Trophoblast cell (in vitro differentiated cells and primary cell): ENCODE data around the gene GLRA3.

Source experiments
- DNase-seq, 2 donors: peaks; one replicate each; pipeline ENCODE4 v3.0.0-alpha.2; 2016
- H2AFZ ChIP-seq: 2 replicates; pipeline ENCODE4 v1.6.1; 2013; ENCODE audit warnings: low read length, moderate library complexity, mild to moderate bottlenecking; ENCODE audit not compliant: insufficient read depth, poor library complexity
- H2AK5ac ChIP-seq: 2 replicates; pipeline ENCODE4 v1.6.1; 2013; ENCODE audit warnings: mild to moderate bottlenecking, low read length
- H2BK120ac ChIP-seq: 2 replicates; pipeline ENCODE4 v1.6.1; 2013; ENCODE audit warnings: low read length, mild to moderate bottlenecking, moderate library complexity; ENCODE audit not compliant: insufficient read depth, poor library complexity
- H2BK12ac ChIP-seq: 2 replicates; pipeline ENCODE4 v1.6.1; 2013; ENCODE audit warnings: mild to moderate bottlenecking, low read length, moderate library complexity
- H2BK5ac ChIP-seq: 2 replicates; pipeline ENCODE4 v1.6.1; 2013; ENCODE audit warnings: low read length, low read depth, moderate library complexity, mild to moderate bottlenecking; ENCODE audit not compliant: poor library complexity
- H3K14ac ChIP-seq: 2 replicates; pipeline ENCODE4 v1.6.1; 2013; ENCODE audit warnings: mild to moderate bottlenecking, low read length
- H3K18ac ChIP-seq: 2 replicates; pipeline ENCODE4 v1.6.1; 2013; ENCODE audit warnings: mild to moderate bottlenecking, low read length
- H3K23ac ChIP-seq: 2 replicates; pipeline ENCODE4 v1.6.1; 2013; ENCODE audit warnings: low read length
- H3K27ac ChIP-seq: 2 replicates; pipeline ENCODE4 v1.5.1; 2013; ENCODE audit warnings: low read depth, mild to moderate bottlenecking, inconsistent platforms, low read length, moderate library complexity
- H3K27me3 ChIP-seq: 2 replicates; pipeline ENCODE4 v1.6.1; 2013; ENCODE audit warnings: inconsistent platforms, mild to moderate bottlenecking, low read length, moderate library complexity; ENCODE audit not compliant: insufficient read depth
- H3K36me3 ChIP-seq, 2 experiments: 1 replicate in 1 of 2; 2 replicates in 1 of 2; pipeline ENCODE4 v1.6.1; 2013; ENCODE audit warnings: low read length in 2 of 2, mild to moderate bottlenecking in 2 of 2, moderate library complexity in 1 of 2; ENCODE audit not compliant: insufficient read depth in 2 of 2, control insufficient read depth in 1 of 2
- H3K4ac ChIP-seq: 2 replicates; pipeline ENCODE4 v1.6.1; 2013; ENCODE audit warnings: low read depth, mild to moderate bottlenecking, low read length, moderate library complexity
- H3K4me1 ChIP-seq, 2 experiments: 1 replicate in 1 of 2; 2 replicates in 1 of 2; pipeline ENCODE4 v1.6.1; 2013; ENCODE audit warnings: low read length in 2 of 2, mild to moderate bottlenecking in 2 of 2, moderate library complexity in 1 of 2; ENCODE audit not compliant: insufficient read depth in 2 of 2, control insufficient read depth in 1 of 2
- H3K4me2 ChIP-seq: 2 replicates; pipeline ENCODE4 v1.6.1; 2013; ENCODE audit warnings: inconsistent platforms, mild to moderate bottlenecking, low read length, moderate library complexity
- H3K4me3 ChIP-seq: 2 replicates; pipeline ENCODE4 v1.5.1; 2013; ENCODE audit warnings: mild to moderate bottlenecking, low read depth, low read length, inconsistent platforms
- H3K79me1 ChIP-seq: one replicate; pipeline ENCODE4 v1.6.1; 2013; ENCODE audit warnings: low read length
- H3K79me2 ChIP-seq: 2 replicates; pipeline ENCODE4 v1.6.1; 2013; ENCODE audit warnings: low read length, mild to moderate bottlenecking; ENCODE audit not compliant: control insufficient read depth, insufficient read depth, poor library complexity
- H3K9ac ChIP-seq: 2 replicates; pipeline ENCODE4 v1.6.1; 2013; ENCODE audit warnings: mild to moderate bottlenecking, low read length
- H3K9me3 ChIP-seq: 2 replicates; pipeline ENCODE4 v1.6.1; 2013; ENCODE audit warnings: low read depth, mild to moderate bottlenecking, control low read depth, inconsistent platforms, low read length; ENCODE audit not compliant: insufficient read depth
- H4K12ac ChIP-seq: 2 replicates; pipeline ENCODE4 v1.6.1; 2013; ENCODE audit warnings: low read depth, mild to moderate bottlenecking, low read length, moderate library complexity
- H4K8ac ChIP-seq: 2 replicates; pipeline ENCODE4 v1.6.1; 2013; ENCODE audit warnings: low read depth, mild to moderate bottlenecking, low read length, moderate library complexity
- H4K91ac ChIP-seq: one replicate; pipeline ENCODE4 v1.6.1; 2013; ENCODE audit warnings: low read depth, mild to moderate bottlenecking, low read length, moderate library complexity
- WGBS: extraction: QIAGEN DNeasy Blood & Tissue Kit; methylation state at CpG from one replicate; pipeline ENCODE4 v1.1.7; 2013; ENCODE audit warnings: missing lambda C conversion rate; ENCODE audit not compliant: insufficient read length, insufficient coverage; ENCODE audit errors: extremely low coverage; 5-methylcytosine and 5-hydroxymethylcytosine counted together

The GLRA3 gene

GRCh38 chr4:174611792-174612191 is 217.3 kb downstream of the GLRA3 start:
- H2AFZ ChIP-seq: no peak overlapping the region
- no peak overlapping the region for H2BK120ac ChIP-seq
- H3K4me3 ChIP-seq: no peak overlapping the region
- no peak overlapping the region for H3K9ac ChIP-seq
- no peak overlapping the region for H3K23ac ChIP-seq
- no peak overlapping the region for H4K12ac ChIP-seq
- H3K18ac ChIP-seq: no peak overlapping the region
- H3K79me2 ChIP-seq: no peaks in the 10 kb centered on the region
- no peak overlapping the region for H3K27ac ChIP-seq
- no peak overlapping the region for H2BK5ac ChIP-seq
- H3K9me3 ChIP-seq: peaks cover 3% of the 10 kb centered on the region
- no peak overlapping the region for H2BK12ac ChIP-seq
- no CpG with 5 or more reads among the region's 1 CpG for WGBS
- no peak overlapping the region for H2AK5ac ChIP-seq
- H3K4ac ChIP-seq: no peak overlapping the region
- no peak overlapping the region for H3K14ac ChIP-seq
- no peak overlapping the region for H3K4me2 ChIP-seq
- H3K79me1 ChIP-seq: no peaks in the 10 kb centered on the region
- DNase-seq: no peak
- no peaks in the 10 kb centered on the region for H3K36me3 ChIP-seq
- no peaks in the 10 kb centered on the region for H3K27me3 ChIP-seq
- H3K4me1 ChIP-seq: no peaks in the 10 kb centered on the region
- no peak overlapping the region for H4K91ac ChIP-seq
- no peak overlapping the region for H4K8ac ChIP-seq

GRCh38 chr4:174607792-174608191 is 221.3 kb downstream of the GLRA3 start:
- no peaks in the 10 kb centered on the region for H3K79me1 ChIP-seq
- no peak for DNase-seq
- no peaks in the 10 kb centered on the region for H3K27me3 ChIP-seq
- no peaks in the 10 kb centered on the region for H3K36me3 ChIP-seq
- no peak overlapping the region for H2AFZ ChIP-seq
- H2BK5ac ChIP-seq: no peak overlapping the region
- H3K4me1 ChIP-seq: no peaks in the 10 kb centered on the region
- H2AK5ac ChIP-seq: no peak overlapping the region
- no peak overlapping the region for H3K4me3 ChIP-seq
- no peak overlapping the region for H4K8ac ChIP-seq
- H3K4ac ChIP-seq: no peak overlapping the region
- peaks cover 3% of the 10 kb centered on the region for H3K9me3 ChIP-seq
- H3K14ac ChIP-seq: no peak overlapping the region
- H2BK12ac ChIP-seq: no peak overlapping the region
- H4K12ac ChIP-seq: no peak overlapping the region
- WGBS: no CpG with 5 or more reads among the region's 1 CpG
- no peak overlapping the region for H4K91ac ChIP-seq
- no peak overlapping the region for H3K18ac ChIP-seq
- no peak overlapping the region for H3K9ac ChIP-seq
- H3K23ac ChIP-seq: no peak overlapping the region
- no peak overlapping the region for H3K27ac ChIP-seq
- H3K4me2 ChIP-seq: no peak overlapping the region
- no peaks in the 10 kb centered on the region for H3K79me2 ChIP-seq
- H2BK120ac ChIP-seq: no peak overlapping the region

- no peak overlapping the region for H3K4me2 ChIP-seq
- H2BK12ac ChIP-seq: no peak overlapping the region
- no peak overlapping the region for H3K4me3 ChIP-seq
- no CpG with 5 or more reads among the region's 4 CpGs for WGBS
- no peak overlapping the region for H3K4ac ChIP-seq
- no peaks in the 10 kb centered on the region for H3K4me1 ChIP-seq
- no peak overlapping the region for H3K14ac ChIP-seq
- no peak overlapping the region for H3K18ac ChIP-seq
- H3K23ac ChIP-seq: no peak overlapping the region
- H2BK5ac ChIP-seq: no peak overlapping the region
- no peaks in the 10 kb centered on the region for H3K9me3 ChIP-seq
- no peak overlapping the region for H2BK120ac ChIP-seq
- no peak overlapping the region for H4K91ac ChIP-seq
- no peak overlapping the region for H3K9ac ChIP-seq
- H3K27me3 ChIP-seq: no peaks in the 10 kb centered on the region
- no peak overlapping the region for H2AFZ ChIP-seq
- H2AK5ac ChIP-seq: no peak overlapping the region
- no peaks in the 10 kb centered on the region for H3K79me2 ChIP-seq
- H3K36me3 ChIP-seq: no peaks in the 10 kb centered on the region
- peak; percentile 3 to 82 for DNase-seq
- no peak overlapping the region for H4K8ac ChIP-seq
- no peak overlapping the region for H4K12ac ChIP-seq
- no peak overlapping the region for H3K27ac ChIP-seq
- no peaks in the 10 kb centered on the region for H3K79me1 ChIP-seq
Measured at GRCh38 chr4:174604198-174604597, 224.8 kb downstream of the GLRA3 start.

- Histone ChIP-seq H3K4me2 (no peak overlapping the region), H3K4me3 (no peak overlapping the region), H3K27ac (no peak overlapping the region), H3K4ac (no peak overlapping the region), H3K23ac (no peak overlapping the region), H4K8ac (no peak overlapping the region), H3K79me1 (peaks cover 2% of the 10 kb centered on the region), H3K79me2 (no peaks in the 10 kb centered on the region), H2AK5ac (no peak overlapping the region), H2BK120ac (no peak overlapping the region), H2AFZ (no peak overlapping the region), H3K9me3 (no peaks in the 10 kb centered on the region), H3K18ac (no peak overlapping the region), H2BK5ac (no peak overlapping the region), H3K4me1 (peaks cover 2% of the 10 kb centered on the region in 2 experiments), H4K12ac (no peak overlapping the region), H4K91ac (no peak overlapping the region), H2BK12ac (no peak overlapping the region), H3K14ac (no peak overlapping the region), H3K27me3 (no peaks in the 10 kb centered on the region), H3K9ac (no peak overlapping the region), H3K36me3 (no peaks in the 10 kb centered on the region)
- no CpG with 5 or more reads among the region's 1 CpG for WGBS
- DNase-seq: no peak
Measured at GRCh38 chr4:174600391-174600790, 228.7 kb downstream of the GLRA3 start.
